Activated naive CD4-positive, alpha-beta T cell treated with anti-CD3 and anti-CD28 coated beads, Interleukin-2, amount 50 U/mL, for 72 hours (primary cell): ENCODE results near the gene MAGEF1. TPM values are rescaled to one million over a fixed set of nuclear protein-coding genes. Genes with fewer than 3 reads are reported as not detected.
A peak's percentile ranks its signal among the peaks of the same experiment; 100 is the strongest.

ENCODE experiments used
- ATAC-seq, 2 donors: fragments of 150-1000 bp; cut with Tn5 transposase; 2 replicates each; pipeline ENCODE4 v1.10.0; 2021; ENCODE audit warnings: mild to moderate bottlenecking in 2 of 2, moderate library complexity in 2 of 2
- DNase-seq, 2 donors: peaks; one replicate each; pipeline ENCODE4 v3.0.0; 2021 to 2022; ENCODE audit warnings: low spot score in 2 of 2
- H3K27ac Mint-ChIP-seq, 2 donors: one replicate each; pipeline ENCODE4 v1.8.0; 2022; ENCODE audit warnings: mild to moderate bottlenecking in 2 of 2, mixed read lengths in 2 of 2
- H3K36me3 Mint-ChIP-seq, 2 donors: one replicate each; pipeline ENCODE4 v1.8.0; 2022; ENCODE audit warnings: mixed read lengths in 2 of 2
- H3K9me3 Mint-ChIP-seq, 2 donors: one replicate each; pipeline ENCODE4 v1.8.0; 2022; ENCODE audit warnings: mixed read lengths in 2 of 2
- total RNA-seq, 2 donors: library from RNA; stranded (reverse); gene quantifications; one replicate each; pipeline ENCODE4 v1.2.3, GENCODE V29; 2022

The MAGEF1 gene
- total RNA-seq, 2 donors from 2014 or later: 5.3 to 15.7 TPM

GRCh38 chr3:184746131-184747120 lies 34.6 kb upstream of the MAGEF1 start:
- Mint-ChIP-seq H3K9me3 (no peaks in the 10 kb centered on the region), H3K27ac (no peak overlapping the region), H3K36me3 (no peaks in the 10 kb centered on the region)
- DNase-seq: peak in 1 of 2 donors; percentile 33
- ATAC-seq: no peak

- H3K27ac Mint-ChIP-seq: no peak overlapping the region
- DNase-seq (peak in 1 of 2 donors; percentile 18), ATAC-seq (no peak)
- no peaks in the 10 kb centered on the region for H3K36me3 Mint-ChIP-seq
- no peaks in the 10 kb centered on the region for H3K9me3 Mint-ChIP-seq
Measured at GRCh38 chr3:184745526-184745925, 33.7 kb upstream of the MAGEF1 start.

- Mint-ChIP-seq H3K36me3 (no peaks in the 10 kb centered on the region), H3K27ac (no peak overlapping the region), H3K9me3 (no peaks in the 10 kb centered on the region)
- no peak for ATAC-seq
- no peak for DNase-seq
Measured at GRCh38 chr3:184743248-184743647, 31.4 kb upstream of the MAGEF1 start.

GRCh38 chr3:184742676-184743135 lies 30.8 kb upstream of the MAGEF1 start:
- DNase-seq: peak in 1 of 2 donors; percentile 18

GRCh38 chr3:184741798-184742675 lies 30.2 kb upstream of the MAGEF1 start:
- DNase-seq (peak in 1 of 2 donors; percentile 20), ATAC-seq (no peak)
- no peak overlapping the region for H3K27ac Mint-ChIP-seq
- H3K9me3 Mint-ChIP-seq: no peaks in the 10 kb centered on the region
- H3K36me3 Mint-ChIP-seq: no peaks in the 10 kb centered on the region

More at GRCh38 chr3:184742676-184743135, 30.8 kb upstream of the MAGEF1 start:
- no peaks in the 10 kb centered on the region for H3K9me3 Mint-ChIP-seq
- H3K27ac Mint-ChIP-seq: no peak overlapping the region
- H3K36me3 Mint-ChIP-seq: no peaks in the 10 kb centered on the region
- ATAC-seq: no peak

- Mint-ChIP-seq H3K27ac (no peak overlapping the region), H3K36me3 (no peaks in the 10 kb centered on the region), H3K9me3 (no peaks in the 10 kb centered on the region)
- DNase-seq (peak in 1 of 2 donors; percentile 33), ATAC-seq (no peak)
Measured at GRCh38 chr3:184741259-184741556, 29.3 kb upstream of the MAGEF1 start.

- peak in 1 of 2 donors; percentile 42 for DNase-seq
- H3K27ac Mint-ChIP-seq: no peak overlapping the region
Measured at GRCh38 chr3:184740509-184741258, 28.8 kb upstream of the MAGEF1 start.

GRCh38 chr3:184739594-184740505 lies 28.0 kb upstream of the MAGEF1 start:
- no peaks in the 10 kb centered on the region for H3K9me3 Mint-ChIP-seq
- ATAC-seq: peak in 1 of 2 donors; percentile 62
- H3K36me3 Mint-ChIP-seq: no peaks in the 10 kb centered on the region

More at GRCh38 chr3:184740509-184741258, 28.8 kb upstream of the MAGEF1 start:
- ATAC-seq: peak; percentile 77 to 90
- no peaks in the 10 kb centered on the region for H3K36me3 Mint-ChIP-seq
- no peaks in the 10 kb centered on the region for H3K9me3 Mint-ChIP-seq

GRCh38 chr3:184738982-184739381 lies 27.1 kb upstream of the MAGEF1 start:
- ATAC-seq (no peak), DNase-seq (peak in 1 of 2 donors; percentile 45)
- Mint-ChIP-seq H3K27ac (no peak overlapping the region), H3K9me3 (no peaks in the 10 kb centered on the region), H3K36me3 (no peaks in the 10 kb centered on the region)

More at GRCh38 chr3:184739594-184740505, 28.0 kb upstream of the MAGEF1 start:
- H3K27ac Mint-ChIP-seq: no peak overlapping the region
- no peak for DNase-seq

- DNase-seq: no peak
- peak overlapping the region in 1 of 2 donors; percentile 22 for H3K27ac Mint-ChIP-seq
- no peak for ATAC-seq
- no peaks in the 10 kb centered on the region for H3K36me3 Mint-ChIP-seq
- H3K9me3 Mint-ChIP-seq: no peaks in the 10 kb centered on the region
Measured at GRCh38 chr3:184738506-184738890, 26.6 kb upstream of the MAGEF1 start.

GRCh38 chr3:184737641-184738505 lies 26.0 kb upstream of the MAGEF1 start:
- Mint-ChIP-seq H3K9me3 (no peaks in the 10 kb centered on the region), H3K27ac (no peak overlapping the region), H3K36me3 (no peaks in the 10 kb centered on the region)
- ATAC-seq: no peak
- peak in 1 of 2 donors; percentile 23 for DNase-seq

GRCh38 chr3:184737063-184737462 lies 25.2 kb upstream of the MAGEF1 start:
- no peaks in the 10 kb centered on the region for H3K36me3 Mint-ChIP-seq
- no peaks in the 10 kb centered on the region for H3K9me3 Mint-ChIP-seq
- peak in 1 of 2 donors; percentile 20 for DNase-seq
- no peak overlapping the region for H3K27ac Mint-ChIP-seq
- ATAC-seq: no peak

GRCh38 chr3:184734903-184735701 lies 23.2 kb upstream of the MAGEF1 start:
- no peak for ATAC-seq
- H3K27ac Mint-ChIP-seq: peak overlapping the region; percentile 4 to 59
- no peaks in the 10 kb centered on the region for H3K9me3 Mint-ChIP-seq
- no peak for DNase-seq
- no peaks in the 10 kb centered on the region for H3K36me3 Mint-ChIP-seq
